ENCODE results near the gene JPH3.

Gene JPH3

DNA sequence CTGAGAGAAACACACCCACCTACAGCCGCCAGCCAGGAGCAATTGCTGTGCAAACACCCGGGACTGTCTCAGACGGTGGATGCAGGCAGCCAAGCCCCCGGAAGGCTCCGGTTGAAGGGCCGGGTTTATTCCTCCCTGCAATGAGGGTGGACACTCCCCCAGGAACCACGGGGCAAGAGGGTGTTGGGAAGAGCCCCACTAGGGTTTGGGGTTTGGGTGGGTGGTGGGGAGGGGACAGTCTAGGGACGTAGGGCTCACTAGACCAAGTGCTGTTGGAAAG lies 19.2 kb downstream of the JPH3 start:
- no peak overlapping the region for H3K27ac ChIP-seq (ENCODE audit: low read depth, low read length)
- no peaks in the 10 kb centered on the region for H3K36me3 ChIP-seq (ENCODE audit: control insufficient read depth, low read length)
- H3K9me2 ChIP-seq (replicated peaks; ENCODE audit: control insufficient read depth, low read length): no peaks in the 10 kb centered on the region
- H3K4me2 ChIP-seq (ENCODE audit: low read length): no peak overlapping the region
- no peak for TF ChIP-seq EZH2phosphoT487 (IDR thresholded peaks at IDR 0.05; ENCODE audit: borderline replicate concordance, low read length)
- TF ChIP-seq, protein P1, sequence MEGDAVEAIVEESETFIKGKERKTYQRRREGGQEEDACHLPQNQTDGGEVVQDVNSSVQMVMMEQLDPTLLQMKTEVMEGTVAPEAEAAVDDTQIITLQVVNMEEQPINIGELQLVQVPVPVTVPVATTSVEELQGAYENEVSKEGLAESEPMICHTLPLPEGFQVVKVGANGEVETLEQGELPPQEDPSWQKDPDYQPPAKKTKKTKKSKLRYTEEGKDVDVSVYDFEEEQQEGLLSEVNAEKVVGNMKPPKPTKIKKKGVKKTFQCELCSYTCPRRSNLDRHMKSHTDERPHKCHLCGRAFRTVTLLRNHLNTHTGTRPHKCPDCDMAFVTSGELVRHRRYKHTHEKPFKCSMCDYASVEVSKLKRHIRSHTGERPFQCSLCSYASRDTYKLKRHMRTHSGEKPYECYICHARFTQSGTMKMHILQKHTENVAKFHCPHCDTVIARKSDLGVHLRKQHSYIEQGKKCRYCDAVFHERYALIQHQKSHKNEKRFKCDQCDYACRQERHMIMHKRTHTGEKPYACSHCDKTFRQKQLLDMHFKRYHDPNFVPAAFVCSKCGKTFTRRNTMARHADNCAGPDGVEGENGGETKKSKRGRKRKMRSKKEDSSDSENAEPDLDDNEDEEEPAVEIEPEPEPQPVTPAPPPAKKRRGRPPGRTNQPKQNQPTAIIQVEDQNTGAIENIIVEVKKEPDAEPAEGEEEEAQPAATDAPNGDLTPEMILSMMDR (IDR thresholded peaks at IDR 0.05; ENCODE audit: low read depth, low read length, poor library complexity, severe bottlenecking): no peak
- H3K9me3 ChIP-seq (ENCODE audit: control insufficient read depth, insufficient read depth, low read length): no peaks in the 10 kb centered on the region
- no peaks in the 10 kb centered on the region for H3F3A ChIP-seq (ENCODE audit: control insufficient read depth, insufficient read depth)
- H4K20me1 ChIP-seq (ENCODE audit: control insufficient read depth, insufficient read depth, low read depth, low read length): no peaks in the 10 kb centered on the region
- H3K4me3 ChIP-seq (ENCODE audit: low read length): no peak overlapping the region
- no peaks in the 10 kb centered on the region for H3K27me3 ChIP-seq (ENCODE audit: control insufficient read depth, low read length)
- no peaks in the 10 kb centered on the region for H3K79me2 ChIP-seq (ENCODE audit: control insufficient read depth, low read length)
- H3K4me1 ChIP-seq (ENCODE audit: control insufficient read depth, low read length): no peaks in the 10 kb centered on the region

DNA sequence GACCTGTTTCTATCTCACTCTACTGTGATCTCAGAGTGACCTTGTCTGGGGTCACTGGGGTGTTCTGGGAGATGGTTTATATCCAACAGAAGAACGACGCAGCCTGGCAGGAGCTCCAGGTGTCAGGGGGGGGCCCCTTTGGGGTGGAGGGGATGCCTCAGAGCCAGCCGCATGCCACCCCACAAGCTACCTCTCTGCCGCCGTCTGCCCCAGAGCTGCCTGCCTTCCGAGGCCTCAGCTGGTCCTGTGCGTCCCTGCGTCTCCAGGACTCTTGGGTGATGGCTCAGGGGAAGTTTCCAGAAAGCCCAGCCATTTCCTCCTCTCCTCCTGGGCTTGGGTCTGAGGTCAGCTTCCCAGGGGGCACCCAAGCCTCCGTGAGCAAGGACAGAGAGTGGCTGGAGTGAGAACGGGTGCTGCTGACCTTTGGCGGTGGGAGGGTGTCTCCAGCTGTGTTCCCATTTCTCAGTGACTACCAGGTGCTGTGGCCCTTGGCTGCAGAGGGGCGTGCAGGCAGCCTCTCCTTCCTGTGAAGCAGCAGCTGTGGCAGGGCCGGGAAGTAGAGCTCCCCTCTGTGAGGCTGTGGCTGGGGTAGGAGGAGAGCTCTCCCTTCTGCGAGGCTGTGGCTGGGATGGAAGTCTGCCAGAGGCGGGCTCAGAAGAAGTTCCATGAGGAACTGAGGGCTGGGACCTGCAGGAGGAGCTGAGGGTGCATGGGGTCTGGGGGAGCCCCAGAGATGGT lies 19.8 kb downstream of the JPH3 start:
- H3K36me3 ChIP-seq (ENCODE audit: control insufficient read depth, low read length): no peaks in the 10 kb centered on the region
- H3K27me3 ChIP-seq (ENCODE audit: control insufficient read depth, low read length): no peaks in the 10 kb centered on the region
- H3K4me1 ChIP-seq (ENCODE audit: control insufficient read depth, low read length): no peaks in the 10 kb centered on the region
- H4K20me1 ChIP-seq (ENCODE audit: control insufficient read depth, insufficient read depth, low read depth, low read length): no peaks in the 10 kb centered on the region
- H3F3A ChIP-seq (ENCODE audit: control insufficient read depth, insufficient read depth): no peaks in the 10 kb centered on the region
- H3K27ac ChIP-seq (ENCODE audit: low read depth, low read length): no peak overlapping the region
- H3K9me2 ChIP-seq (replicated peaks; ENCODE audit: control insufficient read depth, low read length): no peaks in the 10 kb centered on the region
- TF ChIP-seq, protein P1 (IDR thresholded peaks at IDR 0.05; ENCODE audit: low read depth, low read length, poor library complexity, severe bottlenecking): no peak
- no peak for TF ChIP-seq EZH2phosphoT487 (IDR thresholded peaks at IDR 0.05; ENCODE audit: borderline replicate concordance, low read length)
- no peaks in the 10 kb centered on the region for H3K9me3 ChIP-seq (ENCODE audit: control insufficient read depth, insufficient read depth, low read length)
- H3K4me3 ChIP-seq (ENCODE audit: low read length): no peak overlapping the region
- no peaks in the 10 kb centered on the region for H3K79me2 ChIP-seq (ENCODE audit: control insufficient read depth, low read length)
- no peak overlapping the region for H3K4me2 ChIP-seq (ENCODE audit: low read length)

DNA sequence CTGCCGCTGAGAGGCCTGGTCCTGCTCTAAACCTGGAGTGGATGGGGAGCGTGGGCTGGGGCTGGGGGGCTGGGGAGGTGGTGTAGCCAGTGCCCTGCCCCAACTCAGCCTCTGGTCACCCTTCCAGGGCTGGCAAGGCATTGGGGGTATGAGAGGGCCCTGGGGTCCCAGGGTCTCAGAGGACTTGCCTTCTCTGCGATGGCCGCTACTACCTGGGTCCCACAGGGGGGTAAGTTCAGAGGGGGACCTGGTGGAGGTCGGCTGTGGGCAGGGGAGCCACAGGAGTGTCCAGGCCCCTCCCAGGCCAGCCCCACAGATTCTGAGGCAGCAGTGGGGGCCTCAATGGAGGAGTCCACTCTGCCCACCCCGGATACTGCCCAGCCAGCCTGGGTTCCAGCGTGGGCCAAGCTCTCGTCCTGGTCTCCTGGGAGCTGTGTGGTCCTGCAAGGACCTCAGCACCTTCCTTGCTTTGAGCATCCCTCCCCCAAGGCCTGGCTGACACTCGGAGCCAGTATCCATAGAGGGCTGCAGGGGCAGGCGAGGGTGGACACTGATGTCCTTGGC lies 20.5 kb downstream of the JPH3 start:
- H3K4me1 ChIP-seq (ENCODE audit: control insufficient read depth, low read length): no peaks in the 10 kb centered on the region
- no peaks in the 10 kb centered on the region for H3K9me2 ChIP-seq (replicated peaks; ENCODE audit: control insufficient read depth, low read length)
- H3K4me3 ChIP-seq (ENCODE audit: low read length): no peak overlapping the region
- no peaks in the 10 kb centered on the region for H3K36me3 ChIP-seq (ENCODE audit: control insufficient read depth, low read length)
- H3K9me3 ChIP-seq (ENCODE audit: control insufficient read depth, insufficient read depth, low read length): no peaks in the 10 kb centered on the region
- H4K20me1 ChIP-seq (ENCODE audit: control insufficient read depth, insufficient read depth, low read depth, low read length): no peaks in the 10 kb centered on the region
- H3K27ac ChIP-seq (ENCODE audit: low read depth, low read length): no peak overlapping the region
- H3K27me3 ChIP-seq (ENCODE audit: control insufficient read depth, low read length): no peaks in the 10 kb centered on the region
- H3F3A ChIP-seq (ENCODE audit: control insufficient read depth, insufficient read depth): no peaks in the 10 kb centered on the region
- TF ChIP-seq, protein P1 (IDR thresholded peaks at IDR 0.05; ENCODE audit: low read depth, low read length, poor library complexity, severe bottlenecking): no peak
- no peak for TF ChIP-seq EZH2phosphoT487 (IDR thresholded peaks at IDR 0.05; ENCODE audit: borderline replicate concordance, low read length)
- no peak overlapping the region for H3K4me2 ChIP-seq (ENCODE audit: low read length)
- no peaks in the 10 kb centered on the region for H3K79me2 ChIP-seq (ENCODE audit: control insufficient read depth, low read length)

Measured in DOHH2 (cell line).